HG02678 (cell line): ENCODE results near the gene U2AF1.
"Not testable (repeated sequence)": the region's sequence is repeated elsewhere in the genome, so short reads cannot be mapped to it uniquely, and the experiment has no call there.

Source experiments
- ATAC-seq: cut with Tn5 transposase; IDR thresholded peaks from one replicate; pipeline ENCODE4 v1.9.1; 2021; ENCODE audit warnings: mild to moderate bottlenecking, moderate library complexity; ENCODE audit not compliant: unreplicated experiment

The U2AF1 gene, protein sequence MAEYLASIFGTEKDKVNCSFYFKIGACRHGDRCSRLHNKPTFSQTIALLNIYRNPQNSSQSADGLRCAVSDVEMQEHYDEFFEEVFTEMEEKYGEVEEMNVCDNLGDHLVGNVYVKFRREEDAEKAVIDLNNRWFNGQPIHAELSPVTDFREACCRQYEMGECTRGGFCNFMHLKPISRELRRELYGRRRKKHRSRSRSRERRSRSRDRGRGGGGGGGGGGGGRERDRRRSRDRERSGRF

DNA sequence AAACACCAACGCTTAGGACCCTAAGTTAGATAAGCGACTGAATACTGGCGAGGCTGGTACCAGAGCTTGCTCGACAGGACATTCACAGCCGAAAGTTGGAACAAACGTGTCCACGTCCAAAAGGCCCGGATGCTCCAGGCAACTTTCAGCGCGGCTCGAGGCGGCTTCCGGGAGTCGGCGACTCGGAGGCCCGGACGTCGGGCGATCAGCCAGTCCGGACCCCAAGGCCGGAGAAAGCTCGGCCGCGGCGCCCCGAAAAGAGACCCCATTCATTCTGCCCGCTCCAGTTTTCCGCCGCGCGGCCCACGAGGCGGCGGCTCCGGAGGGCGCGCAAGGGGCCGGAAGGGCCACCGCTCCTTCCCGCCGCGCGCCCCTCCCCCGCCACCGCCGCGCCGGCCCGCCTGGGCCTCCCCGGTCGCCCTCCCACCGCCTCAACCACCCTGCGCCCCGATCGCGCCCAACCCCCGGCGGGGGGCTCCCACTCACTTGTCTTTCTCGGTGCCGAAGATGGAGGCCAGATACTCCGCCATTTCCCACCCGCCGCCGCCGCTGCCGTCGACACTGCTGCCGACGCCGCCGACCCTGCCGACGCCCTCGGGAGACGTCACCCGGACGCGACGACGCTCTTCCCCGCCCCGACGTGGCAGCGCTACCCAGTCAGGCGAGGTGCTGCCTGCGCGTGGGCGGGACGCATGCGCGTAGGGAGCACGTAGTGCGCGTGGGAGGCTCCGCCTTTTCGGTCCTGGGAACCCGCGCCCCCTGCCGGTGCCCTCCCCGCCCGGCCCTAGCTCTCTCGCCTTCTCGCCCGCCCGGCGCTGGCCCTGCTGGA lies at the start of gene U2AF1:
Gene U2AF1, minus strand, starts transcription at position 606 of the 829 bp plus-strand sequence. Its CDS starts 76 bp downstream, at position 530.
- ATAC-seq, result peak; percentile 78

DNA sequence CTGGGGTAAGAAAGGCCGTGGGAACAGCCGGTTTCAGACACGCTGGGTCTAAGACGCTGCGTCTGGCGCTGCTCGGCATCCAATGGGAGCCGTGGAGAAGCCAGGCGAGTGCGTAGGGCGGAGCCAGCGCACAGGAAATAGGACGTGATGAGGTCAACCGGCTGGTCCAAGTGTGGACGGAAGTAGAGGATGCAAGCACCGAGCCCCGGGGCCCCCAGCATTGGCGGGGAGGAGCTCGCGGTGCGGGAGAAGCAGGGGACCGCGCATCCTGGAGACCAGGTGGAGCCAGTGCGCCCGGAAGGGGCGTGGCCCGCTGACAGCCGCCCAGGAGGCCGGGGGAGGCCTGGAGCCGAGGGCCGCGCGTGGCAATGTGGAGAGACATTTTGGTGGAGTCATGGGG lies 46.2 kb upstream of the U2AF1 start:
- not testable (repeated sequence) for ATAC-seq

DNA sequence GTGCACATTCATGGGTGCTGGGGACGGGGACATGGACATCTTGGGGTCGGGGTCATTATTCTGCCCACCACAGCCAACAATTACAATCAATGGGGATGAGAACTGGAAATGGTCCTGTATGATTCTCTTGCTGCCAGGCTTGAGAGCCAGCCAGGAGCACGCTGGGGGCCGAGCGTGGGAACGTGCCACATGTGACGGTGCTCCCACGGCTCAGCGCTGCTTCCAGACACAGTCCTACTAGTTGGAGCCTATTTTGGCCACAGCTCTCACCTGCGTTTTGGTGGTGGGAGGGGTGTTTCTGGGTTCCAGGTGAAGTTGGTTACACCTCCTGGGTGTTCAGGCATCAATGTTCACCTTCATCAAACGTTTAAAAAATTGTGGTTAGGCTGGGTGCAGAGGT lies 42.0 kb upstream of the U2AF1 start:
- ATAC-seq, result not testable (repeated sequence)

DNA sequence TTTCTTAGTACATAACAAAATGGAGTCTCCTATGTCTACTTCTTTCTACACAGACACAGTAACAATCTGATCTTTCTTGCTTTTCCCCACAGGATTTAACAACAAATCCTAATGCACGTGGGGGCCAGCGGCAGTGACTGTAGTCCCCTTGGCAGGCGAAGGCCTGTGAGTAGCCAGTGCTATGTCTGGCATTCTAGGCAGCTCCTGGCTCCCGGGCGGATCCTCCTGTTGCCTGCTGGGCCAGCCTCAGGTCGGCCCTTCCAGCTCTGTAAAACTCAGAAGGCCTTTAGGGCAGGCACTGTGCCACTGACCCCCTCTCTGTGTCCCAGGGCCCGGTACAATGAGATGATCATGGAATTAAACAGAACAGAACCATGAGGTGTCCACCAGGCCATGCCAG lies 40.6 kb upstream of the U2AF1 start:
- ATAC-seq, result not testable (repeated sequence)

DNA sequence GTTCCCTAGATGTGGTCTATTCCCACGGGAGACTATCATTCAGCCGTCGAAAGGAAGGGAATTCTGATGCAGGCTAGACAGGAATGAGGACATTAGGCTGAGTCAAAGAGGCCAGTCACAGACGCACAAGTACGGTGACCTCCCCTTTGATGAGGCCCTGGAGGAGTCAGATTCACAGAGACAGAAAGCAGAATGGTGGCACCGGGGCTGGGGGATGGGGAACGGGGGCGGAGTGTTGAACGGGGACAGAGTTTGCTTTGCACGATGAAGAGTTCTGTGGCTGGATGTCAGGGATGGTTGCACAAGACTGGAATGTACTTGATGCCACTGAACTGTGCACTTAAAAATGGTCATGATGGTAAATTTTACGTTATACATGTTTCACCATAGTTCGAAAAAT lies 39.3 kb upstream of the U2AF1 start:
- not testable (repeated sequence) for ATAC-seq

DNA sequence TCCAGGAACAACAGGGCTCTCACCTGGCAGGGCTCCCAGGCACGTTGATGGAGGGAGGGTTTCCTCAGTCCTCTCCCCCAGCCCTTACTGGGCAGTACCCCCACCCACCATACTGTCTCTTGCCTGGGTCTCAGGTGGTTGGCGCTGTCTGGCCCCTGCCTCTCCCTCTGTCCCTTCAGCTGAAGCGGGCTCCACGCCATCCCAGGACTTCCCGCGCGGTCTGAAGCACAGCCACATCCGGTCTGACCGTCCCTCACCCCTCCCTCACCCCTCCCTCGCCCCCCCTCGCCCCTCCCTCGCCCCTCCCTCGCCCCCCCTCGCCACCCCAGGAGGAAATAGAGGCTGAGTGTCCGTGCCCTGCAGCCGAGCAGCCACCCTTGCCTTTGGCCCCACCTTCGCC lies 34.0 kb upstream of the U2AF1 start:
- ATAC-seq, result not testable (repeated sequence)

DNA sequence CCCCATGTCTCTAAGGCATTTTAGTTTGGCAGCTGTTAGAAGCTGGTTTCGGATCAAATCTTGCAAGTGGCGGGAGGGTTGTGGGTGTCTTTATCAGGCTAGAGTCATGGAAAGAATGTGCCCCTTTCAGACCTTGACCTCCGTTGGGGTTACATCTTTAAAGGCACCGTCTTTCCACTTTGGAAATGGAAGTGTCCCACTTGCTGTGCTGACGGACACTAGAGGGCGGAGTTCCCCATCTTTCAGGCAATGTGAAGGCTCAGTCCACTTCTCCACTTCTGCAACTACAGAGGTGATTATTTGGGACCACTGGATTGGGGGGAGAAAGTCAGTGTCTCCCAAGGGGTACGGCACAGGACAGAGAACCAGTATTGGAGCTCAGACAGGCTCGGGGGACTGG lies 31.6 kb upstream of the U2AF1 start:
- ATAC-seq, result not testable (repeated sequence)

DNA sequence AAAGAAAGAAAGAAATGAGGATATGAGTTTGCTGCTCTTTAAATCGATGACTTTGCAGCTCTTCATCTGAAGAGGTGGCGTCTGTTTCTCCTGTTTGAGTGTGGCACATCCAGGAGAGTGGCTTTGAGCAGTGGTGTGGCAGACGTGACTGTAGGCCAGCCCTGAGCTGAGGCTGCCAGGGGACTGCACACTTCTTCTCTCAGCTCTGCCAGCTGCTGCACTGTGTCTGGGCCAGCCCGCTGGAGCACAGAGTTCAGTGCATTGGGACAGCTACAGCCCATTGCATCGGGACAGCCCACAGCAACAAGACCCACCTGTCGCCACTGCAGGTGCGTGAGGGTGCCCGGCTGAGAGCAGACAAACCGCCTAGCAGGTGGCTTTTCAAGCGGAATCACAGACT lies 27.1 kb upstream of the U2AF1 start:
- not testable (repeated sequence) for ATAC-seq

DNA sequence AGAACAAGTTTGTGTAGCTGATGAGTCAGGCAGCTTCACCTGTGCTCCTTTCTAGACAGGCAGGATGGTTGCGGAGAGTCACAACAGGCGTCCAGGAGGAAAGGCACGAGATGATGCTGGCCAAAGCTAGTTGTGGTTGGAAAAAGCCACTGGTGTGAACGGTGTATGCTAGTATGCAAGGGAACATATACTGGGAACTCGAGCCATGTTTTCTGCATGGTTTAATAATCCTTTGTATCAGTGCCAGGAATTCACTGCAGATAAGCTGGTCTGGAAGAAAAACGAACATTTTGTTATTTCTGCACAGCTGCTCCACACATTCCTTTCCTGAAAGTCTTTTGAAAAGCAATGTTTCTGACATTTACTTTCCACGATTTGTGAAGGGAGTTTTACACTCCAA lies 22.7 kb upstream of the U2AF1 start:
- not testable (repeated sequence) for ATAC-seq

DNA sequence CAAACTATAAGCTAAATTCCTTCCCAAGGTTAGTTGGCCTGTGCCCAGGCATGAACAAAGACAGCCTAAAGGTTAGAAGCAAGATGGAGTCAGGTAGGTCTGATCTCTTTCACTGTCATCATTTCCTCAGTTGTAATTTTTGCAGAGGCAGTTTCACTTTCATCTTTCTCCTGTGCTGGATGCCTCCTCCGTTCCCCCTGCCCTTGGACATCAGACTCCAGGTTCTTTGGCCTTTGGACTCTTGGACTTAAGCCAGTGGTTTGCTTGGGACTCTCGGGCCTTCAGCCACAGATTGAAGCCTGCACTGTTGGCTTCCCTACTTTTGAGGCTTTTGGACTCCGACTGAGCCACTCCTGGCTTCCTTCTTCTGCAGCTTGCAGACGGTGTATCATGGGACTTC lies 8.6 kb upstream of the U2AF1 start:
- not testable (repeated sequence) for ATAC-seq

DNA sequence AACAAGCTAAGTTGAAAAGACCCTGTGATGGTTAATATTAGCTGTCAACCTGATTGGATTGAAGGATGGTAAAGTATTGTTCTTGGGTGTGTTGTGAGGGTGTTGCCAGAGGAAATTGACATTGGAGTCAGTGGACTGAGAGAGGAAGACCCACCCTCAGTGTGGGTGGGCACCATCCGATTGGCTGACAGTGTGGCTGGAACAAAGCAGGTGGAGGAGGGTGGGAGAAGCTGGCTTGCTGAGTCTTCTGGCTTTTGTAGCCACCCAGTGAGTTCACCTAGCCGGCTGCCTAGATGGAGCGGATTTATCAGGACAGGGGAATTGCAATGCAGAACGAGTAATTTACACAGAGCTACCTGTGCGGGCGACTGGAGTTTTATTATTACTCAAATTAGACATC lies 7.1 kb upstream of the U2AF1 start:
- not testable (repeated sequence) for ATAC-seq

DNA sequence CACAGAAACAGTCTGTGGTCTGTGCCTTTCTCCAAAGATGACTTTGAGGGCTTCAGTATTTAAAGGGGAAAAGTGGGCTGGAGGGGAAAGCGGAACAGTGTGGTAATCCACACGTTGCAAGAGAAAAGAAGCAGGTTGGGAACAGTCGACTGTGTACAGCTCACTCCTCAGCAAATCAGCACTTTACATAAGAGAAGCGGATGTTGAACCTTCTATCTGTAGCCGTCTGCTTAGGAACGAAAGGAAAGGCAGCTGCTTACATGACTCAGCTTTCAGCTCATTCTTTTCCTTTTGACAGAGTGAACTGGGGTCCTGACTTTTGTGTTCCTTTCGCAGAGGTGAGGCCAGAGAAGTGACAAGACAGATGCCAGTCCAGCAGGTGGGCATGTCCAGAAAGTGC lies 1.6 kb upstream of the U2AF1 start:
- not testable (repeated sequence) for ATAC-seq

DNA sequence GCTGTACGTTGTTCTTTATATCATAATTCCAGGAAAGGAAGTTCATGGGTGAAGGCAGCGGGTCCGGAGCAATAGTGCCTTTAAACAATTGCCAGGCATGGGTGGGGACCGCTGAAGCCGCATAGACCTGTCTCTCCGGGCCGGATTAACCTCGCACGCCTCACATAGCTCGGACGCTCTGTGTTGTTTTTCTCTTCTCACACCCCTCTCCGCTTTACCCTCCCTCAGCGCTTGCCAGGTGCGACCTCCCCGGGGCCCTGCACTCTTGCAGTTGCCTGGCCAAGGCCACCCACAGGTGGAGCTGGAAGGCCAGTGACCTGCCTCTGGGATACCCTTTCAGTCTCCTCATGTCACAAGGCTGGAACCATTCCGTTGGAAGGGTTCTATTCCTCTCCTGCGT lies 807 bp upstream of the U2AF1 start:
- ATAC-seq, result not testable (repeated sequence)

DNA sequence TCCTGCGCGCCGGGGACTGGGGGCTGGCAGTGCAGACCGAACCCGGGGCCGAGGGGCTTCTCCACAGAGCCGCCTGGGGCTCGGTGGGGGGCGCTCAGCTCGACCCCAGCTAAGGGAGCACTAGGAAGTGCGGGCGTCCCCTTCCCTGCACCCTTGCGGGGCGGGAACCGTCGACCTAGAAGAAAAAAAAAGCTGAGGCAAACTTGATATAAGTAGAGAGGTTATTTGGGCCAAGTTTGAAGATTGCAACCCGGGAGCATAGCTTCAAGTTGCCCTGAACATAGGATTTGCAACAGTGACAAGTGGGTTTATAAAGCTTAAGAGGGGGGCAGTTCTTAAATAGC lies 396 bp upstream of the U2AF1 start:
- ATAC-seq, result not testable (repeated sequence)

DNA sequence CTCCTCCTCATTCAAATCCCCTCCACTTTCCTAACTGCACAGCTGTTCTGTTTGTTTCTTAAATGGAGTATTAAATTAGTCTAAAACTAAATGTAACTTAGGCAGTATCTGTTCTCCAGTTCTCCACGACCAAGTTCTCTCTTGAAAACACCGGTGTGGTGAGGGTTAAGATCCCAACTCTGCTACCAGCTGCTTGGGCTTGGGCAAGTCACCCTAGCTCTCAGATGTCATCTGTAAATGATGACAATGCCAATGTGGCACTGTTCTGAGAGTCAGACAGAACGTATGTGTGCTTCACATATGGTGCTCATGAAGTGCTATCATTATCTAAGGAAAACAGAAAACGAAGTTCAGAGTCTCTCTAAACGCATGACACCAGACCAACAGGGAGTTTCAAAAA lies 2.7 kb downstream of the U2AF1 start:
- not testable (repeated sequence) for ATAC-seq

DNA sequence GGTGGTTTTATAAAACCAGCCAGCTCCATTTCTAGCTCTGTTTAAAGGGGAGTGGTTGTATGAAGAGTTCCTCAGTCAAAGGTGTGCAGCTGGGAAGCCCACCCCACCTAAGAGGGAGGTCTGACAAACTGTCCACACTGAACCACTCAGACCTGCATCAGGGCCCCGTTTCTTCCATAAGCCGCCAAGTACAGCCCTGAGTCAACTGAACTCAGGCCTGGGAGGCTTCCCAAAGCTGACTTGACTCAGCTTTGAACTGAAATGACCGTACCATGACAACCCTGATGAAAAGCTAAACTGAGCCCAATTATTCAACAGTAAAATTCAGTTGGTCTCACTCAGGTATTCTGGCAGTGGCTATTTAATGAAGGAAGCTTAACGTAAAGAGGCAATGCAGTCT lies 5.1 kb downstream of the U2AF1 start:
- ATAC-seq, result not testable (repeated sequence)

DNA sequence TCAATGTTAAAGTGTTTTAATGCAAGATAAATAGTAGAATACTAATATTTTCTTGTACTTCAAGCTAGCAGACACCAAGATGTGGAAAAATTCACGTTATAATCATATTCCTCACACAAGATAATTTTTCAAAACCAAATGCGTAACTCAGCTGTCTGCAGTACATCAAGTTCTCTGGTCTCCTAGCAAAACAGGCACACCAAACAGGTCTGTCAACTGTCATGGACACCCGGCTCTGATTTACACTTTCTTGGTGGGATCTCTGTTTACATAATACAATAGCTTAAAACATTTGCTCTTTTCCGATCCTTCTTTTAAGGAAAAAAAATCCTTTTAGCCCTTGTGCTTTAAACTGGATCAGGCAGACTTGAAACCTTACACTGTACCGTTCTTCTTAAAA lies 5.7 kb downstream of the U2AF1 start:
- not testable (repeated sequence) for ATAC-seq

DNA sequence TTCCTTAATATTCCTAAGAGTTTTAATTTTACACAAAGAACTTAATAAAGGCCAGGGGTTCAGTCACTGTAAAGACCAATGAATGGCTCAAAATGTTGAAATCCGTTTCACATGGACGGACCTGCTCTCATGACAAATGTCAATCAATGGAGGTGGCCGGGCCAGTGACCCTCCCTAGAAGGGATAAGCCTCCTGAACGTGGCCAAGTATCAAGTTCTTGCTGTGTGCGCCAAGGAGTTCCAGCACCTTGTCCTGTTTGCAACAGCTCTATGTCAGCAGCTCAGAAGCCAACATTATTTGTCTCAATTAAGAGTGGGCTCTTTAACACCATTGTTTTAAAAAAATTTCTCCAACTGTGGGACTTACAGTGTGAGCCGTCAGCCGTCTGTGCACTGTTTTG lies 6.4 kb downstream of the U2AF1 start:
- not testable (repeated sequence) for ATAC-seq

DNA sequence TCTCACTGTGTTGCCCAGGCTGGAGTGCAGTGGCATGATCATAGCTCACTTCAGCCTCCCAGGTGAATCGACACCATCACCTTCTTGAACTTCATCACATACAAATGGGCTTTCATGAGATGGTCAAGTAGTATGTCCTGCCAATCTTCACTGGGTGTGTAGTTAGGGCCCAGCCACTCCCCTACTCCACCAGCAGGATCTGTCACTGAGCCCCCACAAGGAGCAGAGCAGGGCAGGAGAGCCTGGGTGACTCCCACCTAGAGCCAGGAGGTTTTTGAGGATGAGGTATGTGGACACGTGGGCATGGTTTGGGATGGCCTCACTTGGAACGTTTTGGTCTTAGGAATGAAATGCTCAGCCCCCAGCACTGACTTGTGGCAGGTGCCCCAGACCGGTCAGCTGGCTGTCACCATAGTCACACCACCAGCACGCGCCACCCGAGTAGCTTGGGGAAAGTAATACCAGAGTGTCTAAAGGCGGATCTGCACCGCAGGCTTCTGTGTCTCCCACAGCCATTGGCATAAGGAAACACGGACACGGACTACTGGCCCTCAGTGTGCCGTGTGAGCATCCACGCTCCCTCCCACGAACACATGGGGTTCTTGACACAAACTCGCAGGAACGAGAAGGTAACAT lies 15.3 kb downstream of the U2AF1 start:
- ATAC-seq, result not testable (repeated sequence)

DNA sequence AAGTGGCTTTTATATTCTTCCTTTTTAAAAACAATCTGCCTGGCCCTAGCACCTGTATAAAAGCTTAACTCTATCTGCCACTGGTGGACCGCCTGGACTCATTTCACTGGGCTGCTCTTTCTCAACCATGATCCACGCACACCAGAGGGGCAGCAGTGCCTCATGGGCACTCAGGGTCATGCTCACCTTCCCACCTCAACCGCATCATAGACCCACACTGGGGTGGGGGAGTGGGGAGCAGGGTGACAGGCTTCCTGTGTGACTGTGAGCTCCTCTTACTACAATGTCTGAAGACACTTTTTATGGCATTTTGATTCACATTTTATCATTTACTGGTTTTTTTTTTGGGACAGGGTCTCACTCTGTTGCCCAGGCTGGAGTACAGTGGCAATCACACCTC lies 16.4 kb downstream of the U2AF1 start:
- not testable (repeated sequence) for ATAC-seq

DNA sequence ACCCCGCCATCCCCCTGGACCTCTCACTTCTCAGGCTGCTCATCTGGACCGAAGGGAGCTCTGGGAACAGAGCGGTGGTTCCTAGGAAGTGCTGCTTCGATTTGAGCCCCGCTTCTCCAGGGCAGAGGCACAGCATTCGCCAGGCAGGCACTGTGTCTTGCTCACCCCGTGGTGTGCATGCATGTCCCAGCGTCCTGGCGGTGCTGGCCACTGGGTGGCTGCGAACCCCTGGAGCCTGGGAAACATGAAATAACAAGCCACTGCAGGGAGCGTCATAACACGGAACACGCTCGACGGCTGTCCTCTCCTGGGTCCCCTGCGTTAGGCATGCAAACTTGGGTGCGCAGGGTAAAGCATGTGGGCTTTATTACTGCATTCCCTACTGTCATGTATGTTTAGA lies 17.9 kb downstream of the U2AF1 start:
- ATAC-seq, result not testable (repeated sequence)
